Stimulated activated naive CD8-positive, alpha-beta T cell treated with anti-CD3 and anti-CD28 coated beads, Interleukin-15, Interleukin-2, amounts not matched to agents 100 U/mL and 50 U/mL, for 24 hours (primary cell): Measurements from ENCODE around the gene DIS3L2.
"Not testable (repeated sequence)": the region's sequence is repeated elsewhere in the genome, so short reads cannot be mapped to it uniquely, and the experiment has no call there.

Experiments
- ATAC-seq: fragments of 150-1000 bp; cut with Tn5 transposase; one replicate; pipeline ENCODE4 v1.10.0; 2021
- DNase-seq: peaks from one replicate; pipeline ENCODE4 v3.0.0; 2021

Gene DIS3L2

DNA sequence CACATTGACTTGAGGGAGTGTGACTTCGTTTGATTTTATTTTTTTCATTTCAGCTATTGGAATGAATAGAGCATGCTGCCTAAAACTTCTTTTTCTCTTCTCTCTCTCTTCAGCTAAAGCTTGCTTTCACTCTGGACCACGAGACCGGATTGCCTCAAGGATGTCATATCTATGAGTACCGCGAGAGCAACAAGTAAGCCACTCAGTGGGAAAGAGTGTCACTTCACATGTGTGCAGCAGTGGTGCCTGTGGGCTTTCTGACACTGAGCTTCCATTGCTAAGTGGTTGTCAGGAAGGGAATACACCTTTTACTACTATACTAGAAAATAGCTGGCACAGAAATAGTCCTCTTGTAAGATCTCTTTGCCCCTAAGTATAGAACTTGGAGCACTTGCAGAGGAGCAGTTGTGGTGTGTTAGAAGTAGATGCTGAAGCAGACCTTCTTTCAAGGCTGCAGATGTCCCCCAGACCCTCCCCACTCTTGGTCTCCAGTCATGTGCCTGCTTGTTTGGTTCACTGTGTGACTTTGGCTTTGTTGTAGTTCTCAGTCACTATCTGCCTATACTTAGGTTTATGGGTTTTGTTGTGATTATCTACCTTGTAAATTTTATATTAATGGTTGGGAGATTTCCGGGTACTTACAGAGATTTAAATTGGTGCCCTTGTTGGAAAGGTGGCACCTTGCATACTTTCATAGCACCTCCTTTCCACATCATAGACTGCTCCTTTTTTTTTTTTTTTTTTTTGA is 338.6 kb downstream of the DIS3L2 start:
- DNase-seq (no peak), ATAC-seq (peak; percentile 45)

DNA sequence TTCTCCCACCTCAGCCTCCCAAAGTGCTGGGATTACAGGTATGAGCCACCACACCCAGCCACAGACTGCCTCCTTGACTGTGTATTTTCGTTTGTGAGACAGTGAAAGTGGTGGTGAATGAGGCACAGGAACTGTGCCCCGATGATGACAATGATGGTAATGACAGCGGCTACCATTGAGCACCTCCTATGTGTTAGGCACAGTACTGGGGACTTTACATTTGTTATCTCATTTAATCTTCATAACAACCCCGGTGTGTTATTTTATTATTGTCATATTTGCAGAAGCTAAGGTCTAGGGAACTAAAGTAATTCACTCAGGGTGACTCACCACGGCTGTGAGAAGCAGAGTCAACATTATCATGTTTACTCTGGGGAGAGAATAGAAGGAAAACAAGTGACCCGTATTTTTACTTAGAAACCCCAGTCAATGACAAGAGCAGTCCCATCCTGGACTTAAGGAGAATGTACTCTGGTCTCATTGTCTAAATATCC is 339.4 kb downstream of the DIS3L2 start:
- DNase-seq (no peak), ATAC-seq (peak; percentile 30)

DNA sequence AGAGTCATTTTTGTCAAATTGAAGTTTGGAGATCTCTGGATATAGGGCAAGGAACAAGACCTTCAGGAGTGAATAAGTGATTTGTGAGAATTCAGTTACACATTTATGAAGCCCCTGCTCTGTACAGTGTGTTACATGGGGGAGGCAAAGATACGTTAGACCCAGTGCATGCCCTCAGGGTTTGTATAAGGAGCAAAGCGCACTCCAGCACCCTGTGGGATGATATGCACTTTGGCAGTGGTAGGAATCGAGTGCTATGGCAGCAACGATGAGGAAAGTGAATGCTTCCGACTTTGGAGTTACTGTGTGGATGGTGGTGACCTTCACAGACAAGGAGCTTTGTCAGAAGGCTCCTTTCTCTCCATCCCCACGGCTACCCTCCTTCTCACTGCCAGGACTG is 342.7 kb downstream of the DIS3L2 start:
- ATAC-seq (no peak), DNase-seq (no peak)

DNA sequence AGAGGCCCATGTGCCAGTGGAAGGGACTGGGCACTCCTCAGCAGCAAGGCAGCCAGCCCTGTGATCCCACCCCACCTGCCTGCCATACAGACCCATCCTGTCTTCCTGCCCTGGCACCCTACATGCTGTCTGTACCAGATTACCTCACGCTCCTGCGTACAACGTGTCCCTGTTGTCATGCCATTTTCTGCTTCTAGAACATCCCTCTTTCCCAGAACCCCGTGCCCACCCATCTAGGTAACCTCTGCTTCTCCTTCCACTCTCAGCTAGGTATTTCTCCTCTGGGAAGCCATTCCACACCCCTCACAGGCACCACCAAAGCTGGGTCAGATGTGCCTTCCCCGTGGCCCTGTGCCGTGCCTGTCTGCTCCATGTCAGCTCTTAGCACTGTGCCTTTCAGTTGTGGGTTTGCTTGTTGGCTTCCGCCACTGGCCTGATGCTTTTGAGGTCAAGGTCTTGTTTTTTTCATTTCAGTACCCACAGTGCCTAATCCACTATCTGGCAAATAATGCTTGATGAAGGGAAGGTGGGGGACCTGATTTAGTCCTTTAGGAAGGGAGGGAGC is 345.3 kb downstream of the DIS3L2 start:
- no peak for ATAC-seq

DNA sequence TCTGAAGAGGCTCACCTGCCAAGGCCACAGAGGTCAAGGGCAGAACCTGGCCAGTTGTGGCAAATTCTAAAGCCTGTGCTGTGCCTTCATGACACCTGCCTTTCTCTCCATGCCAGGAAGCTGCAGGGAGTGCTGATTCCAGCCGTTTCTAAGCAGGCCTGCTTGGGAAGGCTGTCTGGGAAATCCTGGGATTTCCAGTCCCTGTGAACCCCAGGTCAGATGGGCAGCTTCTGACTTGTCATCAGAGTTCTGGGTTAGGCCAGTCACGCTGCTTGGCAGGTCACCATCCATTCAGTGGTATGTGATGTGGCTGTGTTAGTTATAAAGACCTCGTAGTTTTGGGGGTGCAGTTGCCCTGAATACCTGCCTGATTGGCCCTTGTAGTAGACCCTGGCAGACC is 346.3 kb downstream of the DIS3L2 start:
- DNase-seq (no peak), ATAC-seq (no peak)

More for the DNA sequence above, 345.3 kb downstream of the DIS3L2 start:
- DNase-seq = no peak

DNA sequence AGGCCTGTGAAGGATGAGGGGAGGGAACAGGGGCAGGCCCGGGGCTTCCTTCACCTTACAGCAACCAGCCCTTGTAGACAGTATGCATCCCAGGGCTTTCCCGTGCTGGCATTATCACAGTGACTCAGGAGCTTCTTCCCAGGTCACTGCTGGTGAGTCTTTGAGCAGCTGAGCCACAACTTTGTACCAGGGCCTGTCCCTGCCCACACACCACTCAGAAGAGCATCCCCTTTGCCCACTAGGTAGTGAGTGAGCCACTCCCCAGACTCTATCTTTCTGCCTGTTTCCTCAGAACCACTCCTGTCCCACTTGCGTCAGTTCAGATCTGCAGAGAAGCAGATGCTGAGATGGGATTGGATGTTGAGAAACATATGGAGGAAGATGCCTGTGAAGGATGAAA is 347.5 kb downstream of the DIS3L2 start:
- DNase-seq (peak; percentile 40), ATAC-seq (peak; percentile 75)

DNA sequence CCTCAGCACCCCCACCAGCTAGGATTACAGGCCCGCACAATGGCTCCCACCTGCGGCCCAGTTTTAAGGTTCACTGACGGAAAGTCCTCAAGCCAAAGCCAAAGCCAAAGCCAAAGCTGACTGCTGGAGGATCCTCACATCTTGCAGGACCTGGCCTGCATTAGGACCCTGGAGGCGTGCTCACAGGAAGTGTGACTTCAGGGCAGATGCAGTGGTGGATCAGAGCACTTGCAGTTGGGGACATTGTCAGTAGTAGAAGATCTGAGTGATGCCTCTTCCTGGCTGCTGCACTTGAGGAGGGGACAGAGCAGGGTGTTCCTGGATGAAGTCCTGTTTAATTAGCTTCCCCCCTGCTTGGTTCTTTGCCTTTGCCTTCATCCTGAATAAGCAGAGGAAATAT is 348.1 kb downstream of the DIS3L2 start:
- DNase-seq = no peak
- peak; percentile 42 for ATAC-seq

DNA sequence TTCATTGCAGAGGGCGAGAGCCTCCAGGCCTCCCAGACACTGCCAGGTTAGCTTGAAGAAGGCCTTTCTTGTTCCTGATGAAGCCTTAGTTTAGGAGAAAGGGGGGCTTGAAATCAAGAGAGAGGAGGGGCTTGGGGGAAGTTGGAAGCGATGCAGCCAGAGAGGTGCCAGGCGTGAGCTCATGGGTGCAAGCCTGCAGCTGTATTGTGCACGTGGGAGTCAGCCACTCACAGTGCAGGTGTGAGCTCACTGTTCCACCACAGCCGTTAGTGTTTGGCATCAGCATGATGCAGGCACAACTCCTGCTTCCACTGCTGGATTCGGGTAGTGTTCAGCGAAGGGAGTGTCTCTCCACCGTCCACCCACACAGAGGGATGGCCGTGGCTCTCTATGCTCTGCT is 348.6 kb downstream of the DIS3L2 start:
- peak; percentile 67 for ATAC-seq

DNA sequence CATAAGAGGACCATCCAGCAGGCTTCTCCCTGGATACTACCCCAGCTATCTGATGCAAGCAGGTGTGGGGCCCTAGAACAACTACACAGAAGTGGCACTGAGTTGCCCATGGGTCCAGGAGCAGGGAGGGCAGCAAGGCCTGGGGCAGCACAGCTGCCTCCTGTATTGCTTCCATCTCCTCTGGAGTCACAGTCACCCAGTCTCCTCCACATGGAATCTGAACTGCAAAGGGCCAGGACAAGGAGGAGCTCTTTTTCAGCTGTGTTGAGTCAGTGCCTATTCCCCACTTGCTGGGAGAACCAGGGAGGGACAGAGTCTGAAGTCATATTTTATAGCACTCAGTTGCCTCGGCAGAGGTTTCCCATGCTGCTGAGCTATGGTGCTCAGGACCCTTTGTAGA is 349.2 kb downstream of the DIS3L2 start:
- ATAC-seq = no peak
- no peak for DNase-seq

More for the DNA sequence above, 348.6 kb downstream of the DIS3L2 start:
- DNase-seq = peak; percentile 46

DNA sequence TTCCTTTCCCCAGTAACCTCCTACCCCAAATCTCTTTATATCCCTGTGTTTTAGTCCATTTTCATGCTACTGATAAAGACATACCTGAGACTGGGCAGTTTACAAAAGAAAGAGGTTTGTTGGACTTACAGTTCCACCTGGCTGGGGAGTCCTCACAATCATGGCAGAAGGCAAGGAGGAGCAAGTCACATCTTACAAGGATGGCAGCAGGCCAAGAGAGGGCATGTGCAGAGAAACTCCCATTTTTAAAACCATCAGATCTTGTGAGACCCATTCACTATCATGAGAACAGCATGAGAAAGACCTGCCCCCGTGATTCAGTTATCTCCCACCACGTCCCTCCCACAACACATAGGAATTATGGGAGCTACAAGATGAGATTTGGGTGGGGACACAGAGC is 352.1 kb downstream of the DIS3L2 start:
- not testable (repeated sequence) for ATAC-seq, DNase-seq

DNA sequence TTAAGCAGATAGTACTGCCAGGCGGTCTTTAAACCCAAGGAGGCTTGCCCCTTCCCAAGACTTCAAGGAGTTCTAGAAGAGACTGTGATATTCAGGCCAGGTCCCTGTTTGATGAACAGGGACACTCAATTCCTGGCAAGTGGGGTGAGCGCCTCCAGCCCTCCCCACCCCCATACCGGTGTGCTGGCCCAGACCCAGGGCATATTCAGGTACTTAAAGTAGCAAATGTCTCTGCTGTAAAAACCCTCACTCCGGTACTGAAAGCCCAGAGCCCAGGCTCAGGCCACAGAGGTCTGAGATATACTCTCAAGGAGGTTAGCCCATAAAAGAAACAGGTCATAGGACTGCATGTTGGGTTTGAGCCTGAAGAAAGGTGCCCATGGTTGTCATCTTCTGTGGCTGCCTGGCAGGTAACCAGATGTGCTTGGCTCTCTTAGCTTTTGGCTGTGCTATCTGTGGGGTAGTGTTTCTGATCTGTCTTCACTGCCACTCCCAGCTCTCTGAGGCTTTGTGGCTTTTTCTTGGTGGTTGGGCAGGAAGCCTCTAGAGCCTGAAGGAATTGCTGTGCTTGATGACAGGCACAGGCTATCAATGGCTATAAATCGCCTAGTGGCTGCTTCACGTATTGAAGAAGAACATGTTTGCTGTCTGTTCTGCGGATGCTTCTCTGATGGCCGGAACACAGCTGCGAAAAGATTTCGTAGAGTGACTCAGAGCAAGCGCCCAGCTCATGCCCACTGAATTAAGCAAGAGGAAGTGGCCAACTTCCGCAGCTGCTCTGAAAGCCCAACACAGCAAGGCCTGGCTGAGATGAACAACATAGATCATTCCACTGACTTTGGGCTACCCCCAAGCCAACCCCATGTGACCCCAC is 353.8 kb downstream of the DIS3L2 start:
- ATAC-seq (peak; percentile 92), DNase-seq (peak; percentile 73)

DNA sequence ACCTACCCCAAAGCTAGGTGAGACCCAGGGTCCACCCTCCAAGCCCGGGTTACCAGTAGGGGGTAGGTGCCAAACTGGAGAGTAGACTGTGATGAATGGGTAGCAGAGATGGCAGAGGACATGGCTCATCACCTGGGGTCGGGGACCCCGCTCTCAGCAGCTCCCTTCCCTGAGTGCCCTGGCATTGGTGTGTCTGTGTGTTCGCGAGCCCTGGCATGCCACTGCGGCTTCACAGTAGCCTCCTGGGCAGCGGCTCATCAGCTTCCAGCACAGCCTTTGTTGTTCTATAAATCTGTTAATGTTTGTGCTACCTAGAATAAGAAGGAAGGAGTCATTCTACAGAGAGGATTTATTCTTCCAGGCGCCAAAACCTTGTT is 354.4 kb downstream of the DIS3L2 start:
- ATAC-seq = peak; percentile 32
- DNase-seq = no peak

DNA sequence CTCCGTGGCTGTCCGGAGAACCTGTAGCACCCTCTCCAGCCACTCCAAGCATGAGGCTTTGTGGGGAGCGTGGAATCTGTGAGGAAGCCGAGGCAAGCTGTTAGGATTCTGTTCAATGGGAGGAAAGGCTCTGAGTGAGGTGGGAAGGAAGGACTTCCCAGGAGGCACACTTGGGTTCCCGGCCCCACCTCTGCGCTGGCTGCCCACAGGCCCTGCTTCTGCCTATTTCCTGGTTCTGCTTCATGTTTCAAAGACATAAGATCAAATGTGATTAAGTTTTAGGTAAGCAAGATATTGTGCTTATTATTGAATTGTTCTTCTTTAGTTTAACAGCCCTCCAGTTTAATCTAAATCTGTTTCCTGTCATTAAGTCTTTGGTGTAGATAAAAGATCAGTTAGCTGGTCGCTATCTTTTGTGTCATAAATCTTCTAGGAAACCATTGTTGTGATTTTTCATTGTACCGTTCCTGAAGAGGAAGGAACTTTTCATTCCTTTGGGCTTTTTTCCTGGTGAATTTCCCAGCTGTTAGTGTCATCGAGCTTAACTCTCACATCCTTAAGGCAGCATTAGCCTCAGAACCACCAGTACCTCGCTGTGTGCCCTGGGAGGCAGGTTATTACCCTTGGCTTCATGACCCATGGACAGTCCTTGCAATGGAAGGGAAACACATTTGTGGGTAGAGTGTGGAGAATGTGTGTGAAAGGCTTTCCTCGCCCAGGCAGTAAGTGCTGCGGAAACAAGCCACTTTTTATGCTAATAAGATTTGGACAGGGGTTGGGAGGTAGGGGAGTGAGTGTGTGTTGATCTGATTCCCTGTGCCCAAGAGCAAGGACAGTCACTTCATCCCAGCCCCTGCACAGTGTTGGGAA is 355.2 kb downstream of the DIS3L2 start:
- DNase-seq (peak; percentile 23), ATAC-seq (no peak)

DNA sequence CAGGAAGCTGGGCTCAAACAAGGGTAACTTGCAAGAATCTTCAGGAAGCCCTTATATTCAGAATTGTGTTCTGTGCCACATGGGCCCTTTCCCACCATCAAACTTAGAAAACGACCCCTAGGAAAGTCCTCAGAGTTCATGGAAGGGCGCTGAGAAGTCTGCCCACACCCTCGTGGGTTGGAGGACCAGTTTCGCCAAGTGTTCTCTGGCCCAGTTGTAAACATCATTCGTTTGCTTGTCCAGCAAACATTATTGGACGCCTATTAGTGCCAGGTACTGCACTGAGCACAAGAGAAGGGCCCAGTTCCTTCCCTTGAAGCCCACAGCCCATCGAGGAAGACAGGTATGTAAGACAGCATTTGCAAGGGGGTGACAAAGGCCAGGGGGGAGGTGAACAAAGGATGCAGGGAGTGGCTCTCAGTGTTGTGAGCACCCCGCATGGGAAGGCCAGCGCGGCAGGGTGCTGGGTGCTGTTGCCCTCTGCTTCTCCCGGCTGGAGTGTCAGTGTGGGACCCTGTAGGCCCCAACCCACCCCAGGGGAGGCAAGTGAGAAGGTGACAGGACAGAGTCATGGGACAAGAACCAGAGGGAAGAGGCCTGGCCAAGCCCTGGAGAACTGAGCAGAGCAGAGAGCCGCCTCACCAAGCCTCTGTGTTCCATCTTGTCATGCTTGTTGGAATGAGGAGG is 356.8 kb downstream of the DIS3L2 start:
- no peak for DNase-seq
- no peak for ATAC-seq

DNA sequence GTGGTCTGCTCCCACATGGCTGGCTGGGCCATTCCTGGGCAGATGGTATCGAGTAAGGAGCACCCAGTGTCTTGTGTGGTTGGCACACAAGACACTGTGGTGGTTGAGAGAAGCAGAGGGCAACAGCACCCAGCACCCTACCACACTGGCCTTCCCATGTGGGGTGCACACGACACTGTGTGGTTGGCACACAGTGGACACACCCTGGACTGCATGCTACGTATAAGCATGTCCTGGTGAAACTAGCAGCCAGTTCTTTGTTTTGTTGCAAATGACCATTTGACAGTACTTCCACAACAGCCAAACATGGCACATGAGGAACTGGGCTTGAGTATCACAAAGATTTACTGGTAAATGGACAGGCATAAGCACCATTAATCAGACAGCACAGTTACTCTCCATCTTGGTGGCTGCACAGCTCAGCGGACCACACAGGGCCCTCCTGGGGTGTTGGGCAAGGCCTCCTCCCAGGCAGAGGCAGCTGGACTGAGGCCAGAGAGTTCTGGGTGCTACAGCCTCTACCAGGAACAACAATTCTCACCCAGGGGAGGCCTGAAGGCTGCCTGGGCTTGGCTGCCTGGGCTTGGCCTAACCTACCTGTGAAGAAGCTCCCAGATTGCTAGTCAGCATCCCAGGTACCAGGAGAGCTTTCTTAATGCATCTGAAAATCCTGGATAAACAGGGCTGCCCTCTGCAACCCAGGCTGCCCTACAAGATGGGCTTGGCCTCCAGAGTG is 357.7 kb downstream of the DIS3L2 start:
- ATAC-seq = no peak
- DNase-seq = no peak

DNA sequence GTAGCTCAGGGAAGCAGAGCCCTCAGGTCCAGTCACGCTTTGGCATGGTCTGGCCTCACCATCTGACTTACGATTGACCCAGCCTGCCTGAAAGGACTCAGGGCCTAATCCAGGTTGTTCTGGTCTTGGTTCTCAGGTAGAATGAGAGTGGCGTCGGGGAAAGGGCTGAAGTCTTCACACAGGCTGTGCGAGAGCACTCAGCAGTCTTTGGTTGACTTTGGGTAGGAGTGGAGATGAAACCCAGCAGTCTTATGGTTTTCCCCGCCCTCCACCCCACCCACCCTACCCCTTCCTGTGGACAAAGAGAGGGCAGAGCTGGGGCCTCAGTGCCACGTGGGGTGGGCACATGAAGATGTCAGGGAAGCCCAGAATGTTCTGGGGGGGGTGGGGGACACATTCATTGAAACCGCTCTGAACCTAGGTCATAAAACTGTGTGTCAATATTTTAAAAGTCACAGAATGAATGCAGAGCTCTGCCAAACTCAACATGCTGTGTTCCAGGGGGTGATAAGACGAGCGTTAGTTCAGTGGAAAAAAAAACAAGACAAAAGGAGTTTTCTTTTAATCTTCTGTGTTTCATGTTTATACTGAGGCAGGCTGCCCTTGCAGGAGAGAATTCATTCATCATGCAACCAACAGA is 358.4 kb downstream of the DIS3L2 start:
- DNase-seq = no peak
- ATAC-seq = no peak

DNA sequence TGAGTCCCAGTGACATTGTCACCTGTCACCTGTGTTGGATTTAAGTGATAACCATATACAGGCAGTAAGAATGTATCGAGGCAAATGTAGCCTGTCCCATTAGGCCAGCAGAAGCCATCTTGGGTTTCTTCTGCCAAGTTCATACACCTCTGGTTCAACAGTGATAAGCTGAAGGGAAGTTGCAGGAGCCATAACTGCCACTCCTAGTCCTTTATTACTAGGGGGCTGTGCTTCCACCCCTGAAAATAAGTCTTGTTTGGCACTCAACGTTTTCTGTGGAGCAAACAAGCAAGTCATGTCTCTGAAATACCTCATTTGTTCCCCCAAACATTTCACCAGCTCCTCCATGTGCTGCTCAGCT is 358.9 kb downstream of the DIS3L2 start:
- DNase-seq (no peak), ATAC-seq (no peak)

DNA sequence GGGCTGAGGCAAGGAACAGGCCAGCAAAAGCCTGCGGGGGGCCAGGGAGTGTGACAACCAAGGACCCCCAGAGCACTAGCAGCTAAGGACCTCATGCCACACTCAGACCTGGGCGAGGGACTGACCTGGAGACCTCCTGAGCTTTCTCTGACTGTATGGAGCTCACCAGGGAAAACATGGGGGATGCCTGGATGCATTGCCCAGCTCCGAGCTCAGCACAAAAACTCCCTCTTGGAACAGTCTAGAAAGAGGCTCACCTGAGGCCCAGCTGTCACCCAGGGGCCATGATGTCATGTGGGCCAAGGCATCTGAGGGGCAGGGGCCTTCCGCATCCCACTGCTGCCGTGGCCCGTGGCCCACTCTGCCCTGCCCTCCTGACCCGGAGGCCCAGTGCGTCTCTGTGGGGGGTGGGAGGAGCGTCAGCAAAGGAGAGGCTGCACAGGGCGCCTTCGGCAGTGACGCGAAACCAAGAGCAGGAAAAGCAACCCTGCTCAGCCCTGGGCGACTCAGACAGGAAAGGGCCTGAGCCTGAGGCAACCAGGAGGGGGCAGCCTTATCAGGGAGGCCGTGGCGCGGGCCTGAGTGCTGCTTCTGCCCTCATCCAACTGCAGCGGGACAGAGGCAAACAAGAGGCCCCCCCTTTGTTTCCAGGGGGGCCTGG is 359.8 kb downstream of the DIS3L2 start:
- ATAC-seq (peak; percentile 86), DNase-seq (peak; percentile 75)

DNA sequence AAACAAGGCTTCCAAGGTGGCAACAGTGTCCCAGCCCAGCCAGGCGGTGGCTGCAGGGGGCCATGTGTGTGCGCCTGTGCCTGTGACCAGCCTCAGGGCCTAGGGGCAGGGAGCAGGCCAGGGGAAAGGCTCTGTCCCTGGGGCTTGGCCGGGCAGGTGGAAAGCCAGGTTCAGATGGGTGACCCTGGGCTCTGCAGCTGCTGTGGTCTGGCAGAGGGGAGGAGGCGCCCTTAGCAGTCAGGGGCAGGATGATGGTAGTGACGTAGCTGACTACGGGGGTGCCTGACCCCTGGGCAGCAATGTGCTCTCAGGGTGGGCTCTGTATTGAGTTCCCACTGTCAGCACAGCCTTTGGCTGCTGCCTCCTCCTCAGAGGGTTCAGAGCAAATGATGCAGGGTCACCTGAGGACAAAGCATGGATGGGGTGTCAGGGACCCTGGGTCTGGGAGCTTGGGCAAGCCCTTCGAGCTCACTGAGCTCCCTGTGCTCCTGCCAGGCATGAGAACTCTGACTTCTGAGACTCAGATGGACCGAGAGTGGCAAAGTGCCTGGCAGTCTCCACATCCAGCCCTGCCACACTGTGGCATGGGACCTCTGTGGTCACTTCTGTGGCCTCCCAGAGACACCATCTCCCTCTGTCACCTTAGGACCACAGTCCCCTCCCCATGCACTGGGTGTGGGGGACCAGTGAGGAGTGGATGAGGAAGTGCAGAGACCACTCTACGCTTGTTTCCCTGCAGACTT is 360.5 kb downstream of the DIS3L2 start:
- ATAC-seq = peak; percentile 3
- DNase-seq = peak; percentile 17
